ENCODE data around the gene PLA2G7.
A peak's percentile ranks its signal among the peaks of the same experiment; 100 is the strongest.
"Not testable (repeated sequence)": the region's sequence is repeated elsewhere in the genome, so short reads cannot be mapped to it uniquely, and the experiment has no call there.

PLA2G7 gene

DNA sequence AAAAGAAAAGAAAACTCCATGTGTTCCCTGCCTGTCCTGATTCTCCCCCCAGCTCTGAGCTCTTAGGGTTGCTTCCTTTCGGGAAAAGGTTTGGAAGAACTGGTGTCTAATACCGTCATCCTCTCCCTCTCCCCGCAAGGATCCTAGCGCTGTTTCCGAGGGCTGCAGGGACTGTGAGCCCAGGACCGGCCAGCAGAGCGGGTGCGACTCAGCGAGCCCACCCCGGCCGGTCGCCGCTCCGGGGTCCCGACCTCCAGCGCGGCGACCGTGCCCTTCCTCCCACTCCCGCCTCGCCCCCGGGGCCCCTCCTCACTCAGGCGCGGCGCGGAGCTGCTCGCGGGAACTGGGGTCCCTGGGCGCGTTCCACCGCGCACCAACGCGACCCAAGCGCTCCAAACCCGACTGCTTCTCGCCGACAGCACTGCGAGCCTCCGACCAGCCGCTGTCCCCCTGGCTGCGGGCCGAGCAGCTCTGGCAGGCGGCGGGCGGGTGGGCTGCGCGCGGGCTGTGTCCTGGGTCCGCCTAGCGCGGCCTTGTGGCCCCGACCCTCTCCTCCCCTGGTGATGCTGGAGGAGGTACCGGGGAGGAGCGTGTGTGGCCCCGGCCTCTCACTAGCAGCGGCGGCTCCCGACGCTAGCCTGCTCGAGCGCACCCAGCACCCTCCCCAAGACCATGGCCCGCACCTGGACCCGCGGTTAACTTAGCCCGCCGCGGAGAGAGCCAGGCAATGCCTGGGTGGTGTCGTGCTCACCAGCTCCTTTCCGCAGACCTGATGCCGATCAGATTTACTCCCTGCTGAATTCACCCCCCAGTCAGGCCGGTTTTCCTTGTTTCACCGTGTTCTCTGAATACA is at the start of gene PLA2G7:
Gene PLA2G7 (minus strand): TSS at position 509 of the 853 bp plus-strand sequence. CDS start 12,484 bp downstream, outside the sequence.
- no peak for DNase-seq

DNA sequence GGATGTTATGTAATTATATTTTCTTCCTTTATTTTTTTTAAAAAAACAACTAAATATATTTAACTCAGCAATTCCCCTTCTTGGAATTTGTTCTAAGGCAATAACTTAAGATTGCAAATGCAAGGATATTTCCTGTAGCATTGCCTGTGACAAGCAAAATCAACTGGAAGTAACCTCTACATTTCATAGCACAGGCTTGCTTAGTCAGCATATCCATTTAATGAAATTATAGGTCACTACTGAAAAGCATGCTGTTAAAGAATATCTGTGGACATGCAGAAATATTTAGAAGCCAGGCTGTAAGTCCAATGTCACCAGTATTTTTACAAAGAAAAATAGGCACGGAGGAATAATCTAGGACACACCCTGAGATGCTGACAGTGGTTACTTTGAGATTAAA is 49.4 kb upstream of the PLA2G7 start:
- no peak for DNase-seq

DNA sequence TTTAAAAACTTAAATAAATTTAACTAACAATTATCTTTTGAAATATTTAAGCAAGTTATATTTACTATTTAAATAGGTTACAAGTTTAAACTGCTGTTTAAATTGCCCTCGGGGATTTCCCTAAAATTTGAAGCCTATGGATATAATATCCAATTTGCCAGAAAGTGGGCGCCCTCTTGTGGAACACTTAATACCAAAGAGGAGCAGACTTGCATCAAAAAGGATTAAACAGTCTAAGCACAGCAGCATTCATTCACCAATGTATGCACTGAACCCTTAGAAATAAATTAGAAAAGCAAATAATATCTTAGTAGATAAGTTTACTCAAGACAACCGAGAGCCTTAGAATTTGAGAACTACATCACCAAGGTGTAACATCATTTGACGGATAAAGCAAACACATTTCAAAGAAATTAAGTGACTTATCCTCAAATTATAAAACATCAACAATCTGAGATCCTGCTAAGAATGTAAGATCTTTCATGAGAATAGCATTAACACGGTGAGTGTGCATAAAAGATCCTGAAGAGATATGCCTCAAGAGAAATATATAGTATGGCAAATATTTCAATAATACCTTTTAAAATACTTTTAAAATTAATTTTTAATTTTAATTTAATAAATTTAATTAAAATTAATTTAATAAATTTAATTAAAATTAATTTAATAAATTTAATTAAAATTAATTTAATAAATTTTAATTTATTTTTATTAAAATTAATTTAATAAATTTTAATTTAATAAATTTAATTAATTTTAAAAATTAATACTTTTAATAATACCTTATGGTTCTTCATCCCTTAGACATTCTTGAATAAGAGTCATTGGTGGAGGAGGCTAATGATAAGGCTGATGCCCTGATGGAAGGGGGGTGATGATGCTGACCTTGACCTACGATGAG is 46.6 kb upstream of the PLA2G7 start:
- peak in 1 of 2 donors; percentile 29 for DNase-seq

DNA sequence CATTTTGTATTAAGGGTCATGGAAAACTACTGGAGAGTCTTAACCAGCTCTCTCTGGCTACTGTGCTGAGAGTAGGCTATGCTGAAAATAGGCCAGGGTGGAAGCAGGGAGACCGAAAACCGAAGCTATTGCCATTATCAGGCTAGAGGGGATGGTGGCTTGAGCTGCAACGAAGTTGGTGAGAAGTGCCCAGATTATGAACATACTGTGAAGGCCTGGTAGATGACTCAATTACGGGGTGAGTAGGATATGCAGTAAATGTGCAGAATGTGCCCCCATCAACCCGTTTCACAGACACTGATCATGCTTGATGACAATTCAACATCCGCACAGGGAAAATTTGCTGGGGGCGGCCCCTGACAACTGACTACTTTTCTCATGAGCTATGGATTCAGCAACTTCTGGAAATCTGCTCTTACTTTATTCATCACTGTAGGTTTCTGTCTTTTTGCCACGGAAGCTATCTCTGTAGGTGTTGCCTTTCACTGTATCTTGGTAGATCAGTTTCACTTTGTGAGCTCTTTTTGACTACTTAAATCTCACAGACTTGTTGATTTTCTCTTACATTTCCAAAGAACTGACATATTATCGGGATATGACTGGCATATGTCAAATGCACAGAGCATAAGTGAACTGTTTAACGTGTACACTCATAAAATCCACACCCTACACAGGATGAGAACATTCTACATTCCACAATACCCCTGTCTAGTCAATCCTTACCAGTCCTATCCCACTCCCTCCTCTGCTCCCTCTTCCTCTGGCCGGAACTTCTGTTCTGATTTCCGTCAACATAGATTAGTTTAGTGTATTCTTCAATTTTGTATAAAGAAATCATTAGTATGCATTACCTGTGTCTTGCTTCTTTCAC is 42.5 kb upstream of the PLA2G7 start:
- DNase-seq = no peak

DNA sequence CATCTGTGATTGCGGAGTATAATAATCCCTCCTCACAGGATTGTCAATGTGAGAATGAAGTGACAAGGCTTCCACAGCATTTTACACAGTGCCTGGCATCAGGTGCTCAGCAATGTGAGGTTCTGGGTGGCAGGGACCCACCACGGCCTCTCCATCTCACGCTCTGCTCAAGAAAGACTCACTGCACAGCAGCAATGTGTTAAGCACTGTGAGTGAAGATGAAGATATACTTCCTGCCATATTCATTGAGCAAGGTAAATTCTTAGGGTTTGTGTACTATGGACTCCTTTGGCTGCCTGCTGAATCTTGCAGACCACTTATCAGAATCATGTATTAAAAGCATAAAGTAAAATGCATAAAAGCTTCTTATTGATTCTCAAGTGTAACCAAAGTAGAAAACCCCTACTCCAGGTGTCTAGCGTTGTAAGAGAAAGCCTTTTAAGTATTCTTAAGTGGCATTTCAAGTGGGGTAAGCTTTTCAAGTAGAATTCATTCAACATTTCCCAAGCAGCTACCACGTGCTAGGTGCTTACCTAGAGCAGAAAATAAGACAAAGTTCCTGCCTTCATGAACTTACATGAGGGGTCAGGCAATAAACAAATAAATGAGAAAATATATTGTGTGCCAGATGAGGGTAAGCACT is 41.0 kb upstream of the PLA2G7 start:
- DNase-seq = no peak

DNA sequence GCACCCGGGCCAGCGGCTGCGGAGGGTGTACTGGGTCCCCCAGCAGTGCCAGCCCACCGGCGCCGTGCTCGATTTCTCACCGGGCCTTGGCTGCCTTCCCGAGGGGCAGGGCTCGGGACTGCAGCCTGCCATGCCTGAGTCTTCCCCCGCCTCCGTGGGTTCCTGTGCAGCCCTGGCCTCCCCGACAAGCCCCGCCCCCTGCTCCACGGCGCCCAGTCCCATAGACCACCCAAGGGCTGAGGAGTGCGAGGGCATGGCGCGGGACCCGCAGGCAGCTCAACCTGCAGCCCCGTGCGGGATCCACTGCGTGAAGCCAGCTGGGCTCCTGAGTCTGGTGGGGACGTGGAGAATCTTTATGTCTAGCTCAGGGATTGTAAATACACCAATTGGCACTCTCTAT is 39.6 kb upstream of the PLA2G7 start:
- not testable (repeated sequence) for DNase-seq

DNA sequence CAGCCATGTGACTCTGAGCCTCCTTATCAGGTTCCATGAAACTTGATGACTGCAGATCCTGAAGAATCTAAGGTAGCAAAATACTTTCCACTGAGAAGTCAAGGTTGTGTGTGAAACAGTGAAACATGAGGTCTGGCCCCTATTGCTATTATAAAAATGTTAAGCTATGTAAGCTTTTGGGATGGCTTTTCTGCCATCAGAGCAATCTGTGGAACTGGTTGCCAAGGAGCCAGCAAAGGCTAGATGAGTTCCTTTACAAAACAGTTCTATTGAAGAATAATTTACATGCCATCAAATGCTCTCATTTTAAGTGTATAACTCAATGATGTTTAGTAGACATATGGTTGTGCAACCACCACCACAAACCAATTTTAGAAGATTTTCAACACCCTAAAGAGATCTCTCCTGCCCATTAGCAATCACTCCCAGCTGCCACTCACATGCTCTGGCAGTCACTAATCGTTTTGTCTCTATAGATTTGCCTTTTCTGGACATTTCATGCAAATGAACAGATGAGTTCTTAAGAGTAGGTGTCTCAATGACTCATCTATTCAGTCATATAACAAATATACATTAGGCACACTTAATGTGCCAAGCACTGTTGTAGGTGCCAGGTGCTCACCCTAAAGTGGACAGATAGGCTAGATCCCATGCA is 38.2 kb upstream of the PLA2G7 start:
- DNase-seq = no peak

DNA sequence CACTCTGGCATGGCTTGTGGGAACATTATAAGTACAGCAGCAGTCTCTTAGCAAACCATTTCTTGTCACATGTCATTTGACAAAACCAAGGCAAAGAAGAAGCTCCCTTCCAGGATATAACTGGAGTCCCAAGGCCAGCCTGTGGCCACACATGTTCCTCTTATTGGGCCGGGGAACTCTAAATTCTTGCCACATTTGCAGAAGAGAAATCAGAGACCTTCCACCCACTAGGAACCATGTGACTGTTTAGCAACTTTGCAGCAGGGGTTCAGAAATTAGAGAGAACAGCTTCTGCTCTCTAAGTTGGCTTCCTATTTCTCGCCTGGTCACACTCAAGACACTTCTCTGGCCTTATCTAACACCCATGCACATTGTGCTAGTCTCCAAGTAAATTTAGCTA is 37.6 kb upstream of the PLA2G7 start:
- DNase-seq = no peak

DNA sequence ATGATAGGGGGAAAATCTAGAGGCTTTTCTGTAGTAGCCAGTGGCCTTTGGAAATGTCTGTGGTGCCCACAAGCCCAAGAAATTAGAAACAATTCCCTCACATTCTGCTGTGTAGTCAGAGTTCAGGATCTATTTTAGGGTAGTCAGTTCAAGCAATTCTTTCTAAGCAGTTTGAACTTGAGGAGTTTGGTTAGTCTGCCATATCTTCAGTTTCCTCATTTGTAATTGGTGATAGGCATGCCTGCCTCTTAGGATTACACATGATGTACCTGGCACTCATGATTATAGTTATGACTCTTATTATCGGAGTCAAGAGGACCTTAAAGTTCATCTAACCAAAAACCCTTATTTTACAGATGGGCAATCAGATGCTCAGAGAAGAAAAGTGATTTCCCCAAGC is 36.8 kb upstream of the PLA2G7 start:
- DNase-seq = no peak

DNA sequence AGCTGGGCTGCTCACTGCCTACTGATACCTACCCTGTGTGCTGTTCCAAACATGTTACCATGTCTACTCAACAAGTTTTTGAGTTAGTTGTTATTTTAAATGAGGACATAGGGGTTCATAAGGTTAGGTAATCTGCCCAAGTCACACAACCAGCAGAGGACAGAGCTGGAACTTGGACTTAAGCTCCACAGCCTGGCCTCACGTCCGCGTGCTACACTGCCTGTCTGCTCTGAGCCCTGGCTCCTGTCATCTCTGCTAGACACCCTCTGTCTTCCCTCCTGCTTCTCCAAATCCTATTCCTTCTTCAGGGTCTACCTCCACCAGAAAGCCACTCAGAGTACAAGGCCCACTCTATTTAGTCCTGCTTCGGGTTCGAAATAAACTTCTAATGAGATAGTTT is 29.8 kb upstream of the PLA2G7 start:
- no peak for DNase-seq

DNA sequence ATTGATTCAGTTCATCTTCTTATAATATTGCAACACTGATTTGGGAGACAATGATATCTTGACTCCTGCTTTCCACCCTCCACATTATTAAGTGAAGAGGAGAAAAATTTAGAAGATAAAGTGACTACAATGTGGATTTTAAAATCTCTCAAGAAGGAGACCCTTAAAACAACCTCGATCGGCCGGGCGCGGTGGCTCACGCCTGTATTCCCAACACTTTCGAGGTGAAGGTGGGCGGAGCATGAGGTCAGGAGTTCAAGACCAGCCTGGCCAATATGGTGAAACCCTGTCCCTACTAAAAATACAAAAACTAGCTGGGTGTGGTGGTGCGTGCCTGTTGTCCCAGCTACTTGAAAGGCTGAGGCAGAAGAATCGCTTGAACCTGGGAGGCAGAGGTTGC is 29.1 kb upstream of the PLA2G7 start:
- DNase-seq = not testable (repeated sequence)

DNA sequence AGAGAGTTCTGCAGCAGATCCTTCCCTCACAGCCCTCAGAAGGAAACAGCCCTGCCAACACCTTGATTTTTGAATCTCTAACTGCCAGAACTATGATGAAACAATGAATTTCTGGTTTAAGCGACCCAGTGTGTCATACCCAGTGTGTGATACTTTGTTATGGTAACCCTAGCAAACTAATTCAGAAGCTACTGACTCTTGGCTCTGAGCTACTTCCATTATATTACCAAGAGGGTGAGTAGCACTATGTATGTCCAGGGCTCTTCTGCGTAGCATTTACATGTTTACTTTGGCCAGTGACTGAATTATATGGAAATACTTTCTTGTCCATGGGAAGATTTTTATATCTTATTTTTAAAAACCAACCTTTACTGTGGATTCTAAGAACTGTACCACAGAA is 28.3 kb upstream of the PLA2G7 start:
- DNase-seq = no peak

DNA sequence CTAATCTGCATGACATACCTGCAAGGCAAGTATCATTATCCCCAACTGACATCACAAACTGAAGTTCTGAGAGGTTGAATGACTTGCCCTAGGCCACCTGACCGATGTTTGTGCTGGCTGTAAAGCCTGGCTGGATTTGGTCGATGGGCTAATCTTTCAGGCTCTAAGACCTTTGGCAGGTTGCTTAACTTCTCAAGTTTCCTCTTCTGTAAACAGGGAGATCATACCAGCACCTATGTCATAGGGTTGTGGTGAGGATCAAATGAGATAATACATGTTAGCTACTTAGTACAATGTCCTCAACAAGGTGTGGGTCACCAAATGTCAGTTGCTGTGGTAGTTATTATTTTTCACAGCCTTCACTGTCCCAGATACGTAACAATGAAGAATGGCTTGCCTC is 25.8 kb upstream of the PLA2G7 start:
- DNase-seq = no peak

DNA sequence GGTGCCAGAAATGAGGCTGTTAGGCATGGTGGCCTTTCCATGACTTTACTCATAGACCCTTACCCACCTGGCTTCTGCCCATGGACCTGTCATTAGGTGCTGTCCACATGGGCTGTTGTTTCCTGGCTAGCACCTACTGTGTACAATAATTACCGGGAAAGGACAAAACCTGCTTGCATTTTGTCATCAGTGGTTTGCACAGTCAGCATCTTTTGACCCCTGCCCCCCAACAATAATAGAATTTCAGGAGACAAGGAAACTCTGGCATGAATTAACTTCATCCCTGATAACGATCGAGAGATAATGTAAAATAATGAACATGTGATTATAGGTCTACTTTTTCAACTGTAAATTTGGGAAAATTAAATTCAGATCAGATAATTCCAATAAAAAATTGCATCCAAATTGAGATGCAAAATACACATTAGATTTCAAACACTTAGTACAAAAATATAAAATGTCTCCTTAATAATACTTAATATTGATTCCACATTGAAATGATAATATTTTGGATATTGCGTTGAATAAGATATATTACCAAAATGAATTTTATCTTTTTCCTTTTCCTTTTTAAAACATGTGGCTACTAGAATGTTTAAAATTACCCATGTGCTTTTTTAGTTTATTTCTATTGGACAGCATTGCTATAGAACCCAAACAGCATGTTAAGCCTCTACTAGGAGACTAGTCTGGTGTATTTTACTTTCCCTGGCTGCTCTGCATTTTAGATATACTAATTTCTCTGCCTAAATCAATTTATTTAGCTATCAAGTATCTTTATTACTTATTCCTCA is 24.0 kb upstream of the PLA2G7 start:
- DNase-seq = no peak

DNA sequence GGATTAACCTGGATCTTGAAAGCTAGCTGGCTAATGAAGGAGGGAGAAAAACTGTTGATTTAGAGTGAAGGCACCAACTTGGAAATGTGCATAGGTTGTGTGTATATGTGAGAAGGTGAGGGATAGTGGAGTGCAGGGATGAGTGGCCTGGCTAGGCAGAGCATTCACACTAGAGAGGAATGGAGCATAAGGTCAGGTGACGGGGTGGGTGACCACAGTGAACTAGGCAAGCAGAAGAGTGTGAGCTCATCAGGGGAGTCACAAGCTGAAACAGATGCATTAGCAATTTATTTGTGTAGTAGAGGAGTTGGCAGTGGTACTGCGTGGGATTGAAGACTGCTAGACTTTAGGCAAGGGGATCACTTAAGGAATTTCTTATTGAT is 22.0 kb upstream of the PLA2G7 start:
- no peak for DNase-seq

DNA sequence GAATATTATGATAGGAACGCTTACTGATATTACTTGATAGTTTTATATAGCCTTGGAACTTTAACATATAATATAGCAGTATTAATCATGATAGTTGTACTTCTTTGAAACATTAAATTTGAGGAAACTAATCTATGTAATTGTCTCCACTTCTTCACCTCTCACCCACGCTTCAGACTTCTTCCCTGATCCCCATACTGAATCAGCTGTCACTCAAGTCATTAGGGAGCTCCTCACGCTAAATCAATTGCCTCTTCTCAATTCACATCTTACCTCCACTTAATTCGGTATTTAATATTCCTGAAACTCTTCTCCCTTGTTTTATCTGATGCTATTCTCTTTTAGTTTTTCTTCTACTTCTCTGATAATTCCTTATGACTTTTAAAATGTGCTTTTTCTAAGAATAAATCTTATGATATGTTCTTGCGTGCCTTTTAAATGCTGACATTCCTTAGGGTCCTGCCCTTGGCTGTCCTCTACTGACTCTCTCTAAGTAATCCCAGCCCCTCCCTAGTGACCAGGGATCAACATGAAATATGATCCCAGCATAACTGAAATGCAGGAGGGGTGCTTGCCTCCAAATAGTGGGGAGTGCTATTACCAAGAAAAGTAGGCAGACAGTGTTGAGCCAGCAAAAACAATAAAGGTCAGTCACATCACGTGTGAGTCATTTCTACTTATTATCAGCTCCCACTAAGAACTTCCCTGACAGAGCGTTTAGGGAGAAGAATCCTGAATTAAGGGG is 21.5 kb upstream of the PLA2G7 start:
- DNase-seq = no peak

DNA sequence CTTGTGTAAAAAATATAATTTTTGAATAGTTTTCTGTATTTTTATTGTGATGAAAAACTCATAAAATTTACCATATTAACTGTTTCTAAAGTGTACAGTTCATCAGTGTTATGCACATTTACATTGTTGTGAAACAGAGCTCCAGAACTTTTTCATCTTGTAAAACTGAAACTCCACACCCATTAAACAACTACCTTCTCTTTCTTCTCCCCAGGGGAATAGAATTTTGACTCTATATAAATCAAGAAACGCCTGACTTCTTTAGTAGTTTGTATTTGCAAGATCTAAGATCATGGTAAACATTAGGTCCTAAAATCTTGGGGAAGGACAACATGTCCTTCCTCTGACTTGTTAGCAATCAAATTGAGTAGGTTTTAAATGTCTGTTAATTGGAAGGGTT is 20.7 kb upstream of the PLA2G7 start:
- DNase-seq = no peak

DNA sequence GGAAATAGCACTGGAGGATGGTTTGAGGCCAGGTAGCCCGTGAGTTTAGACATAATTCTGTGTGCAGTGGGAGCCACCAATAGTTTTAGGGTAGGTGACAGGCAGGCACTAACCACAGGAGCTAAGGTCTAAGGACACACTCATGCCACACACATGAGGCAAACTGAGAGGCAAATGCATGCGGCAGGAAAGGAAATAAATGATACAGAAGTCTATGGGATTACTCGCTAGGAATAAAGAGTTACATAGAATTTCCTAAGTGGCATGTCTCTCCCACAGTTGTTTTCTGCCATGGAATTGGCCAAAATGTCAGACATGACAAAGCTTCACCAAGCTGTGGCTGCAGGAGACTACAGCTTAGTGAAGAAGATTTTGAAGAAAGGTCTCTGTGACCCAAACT is 16.5 kb upstream of the PLA2G7 start:
- DNase-seq = no peak

DNA sequence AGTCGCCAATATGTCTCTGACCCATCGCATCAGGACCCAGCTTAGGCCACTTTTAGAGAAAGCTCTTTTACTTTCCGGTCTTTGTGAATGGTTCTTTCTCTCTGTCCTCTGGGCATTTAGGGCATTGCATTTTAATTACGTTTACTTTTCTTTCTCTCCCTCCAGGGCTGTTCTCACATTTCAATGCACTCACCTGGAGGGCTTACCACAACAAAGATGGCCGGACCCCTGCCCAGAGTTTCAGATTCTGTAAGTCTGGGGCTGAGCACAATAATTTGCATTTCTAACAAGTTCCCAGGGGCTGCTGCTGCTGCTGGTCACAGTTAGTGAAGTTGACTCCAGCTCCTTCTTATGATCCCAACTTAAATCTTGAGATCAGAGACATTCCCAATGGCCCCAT is 14.6 kb upstream of the PLA2G7 start:
- no peak for DNase-seq

DNA sequence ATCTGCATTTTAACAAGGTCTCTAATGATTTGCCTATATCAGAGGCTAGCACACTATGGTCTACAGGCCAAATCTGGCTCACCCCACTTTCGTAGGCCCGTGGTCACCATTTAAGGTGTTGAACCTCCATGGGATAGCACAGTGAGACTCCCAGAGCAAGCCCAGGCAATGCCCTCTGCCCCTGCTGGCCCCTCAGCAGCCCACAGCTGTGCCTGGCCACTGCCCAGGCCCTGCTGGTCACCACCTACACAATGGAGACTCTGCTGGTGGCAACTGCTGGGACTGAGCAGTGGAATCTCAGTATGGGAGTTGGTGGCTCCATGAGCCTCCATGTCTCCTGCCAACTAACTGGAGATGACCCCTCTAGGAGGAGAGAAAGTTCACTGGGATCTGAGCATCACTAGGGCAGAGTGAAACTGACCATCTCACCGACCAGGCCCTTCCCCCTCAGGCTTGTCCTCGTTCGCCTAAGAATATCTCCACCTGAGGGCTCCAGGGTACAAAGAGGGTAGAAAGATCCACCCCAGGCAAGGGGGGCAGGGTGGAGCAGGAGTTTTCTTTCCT is 13.8 kb upstream of the PLA2G7 start:
- DNase-seq = no peak
